HG03097 (cell line): ENCODE data around the gene NR6A1.

Experiments used
- ATAC-seq: cut with Tn5 transposase; IDR thresholded peaks from one replicate; pipeline ENCODE4 v1.9.1; 2021; ENCODE audit not compliant: unreplicated experiment, low FRiP score

NR6A1 gene

GRCh38 chr9:124797343-124798103 lies 26.4 kb upstream of the NR6A1 start:
- ATAC-seq: no peak

- ATAC-seq: no peak
Observed at GRCh38 chr9:124795881-124796431, 24.8 kb upstream of the NR6A1 start.

GRCh38 chr9:124794902-124795491 lies 23.9 kb upstream of the NR6A1 start:
- no peak for ATAC-seq

- no peak for ATAC-seq
Observed at GRCh38 chr9:124793015-124793541, 22.0 kb upstream of the NR6A1 start.

DNA sequence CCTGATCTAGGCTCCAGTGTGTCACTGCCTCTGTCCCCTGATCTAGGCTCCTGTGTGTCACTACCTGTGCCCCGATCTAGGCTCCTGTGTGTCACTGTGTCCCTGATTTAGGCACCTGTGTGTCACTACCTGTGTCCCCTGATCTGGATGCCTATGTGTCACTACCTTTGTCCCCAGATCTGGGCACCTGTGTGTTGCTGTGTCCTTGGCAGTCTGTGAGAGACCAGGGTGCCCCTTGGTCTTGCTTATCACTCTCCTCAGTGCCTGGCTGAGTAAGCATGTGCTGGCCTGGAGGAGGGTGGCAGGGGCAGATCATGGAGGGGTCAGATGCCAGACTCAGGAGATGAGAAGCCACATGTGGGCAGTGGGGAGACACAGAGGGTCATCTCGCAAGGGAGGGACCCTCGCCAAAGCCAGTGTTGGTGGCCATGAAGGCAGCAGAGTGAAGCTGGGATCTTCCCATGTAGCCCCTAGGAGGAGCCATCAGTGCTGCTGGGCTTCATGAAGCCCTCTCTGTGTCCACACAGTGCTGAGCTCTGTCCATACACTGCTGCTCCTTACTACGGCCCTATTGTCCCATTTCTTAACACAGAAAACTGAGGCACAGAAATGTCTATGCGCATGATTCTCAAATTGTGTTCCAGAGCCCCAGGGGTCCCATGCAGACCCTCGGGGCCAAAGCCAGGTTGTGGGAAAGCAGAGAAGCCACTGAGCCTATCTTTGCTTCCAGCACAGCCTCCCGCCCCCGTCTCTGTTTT lies 21.3 kb upstream of the NR6A1 start:
- ATAC-seq: no peak

DNA sequence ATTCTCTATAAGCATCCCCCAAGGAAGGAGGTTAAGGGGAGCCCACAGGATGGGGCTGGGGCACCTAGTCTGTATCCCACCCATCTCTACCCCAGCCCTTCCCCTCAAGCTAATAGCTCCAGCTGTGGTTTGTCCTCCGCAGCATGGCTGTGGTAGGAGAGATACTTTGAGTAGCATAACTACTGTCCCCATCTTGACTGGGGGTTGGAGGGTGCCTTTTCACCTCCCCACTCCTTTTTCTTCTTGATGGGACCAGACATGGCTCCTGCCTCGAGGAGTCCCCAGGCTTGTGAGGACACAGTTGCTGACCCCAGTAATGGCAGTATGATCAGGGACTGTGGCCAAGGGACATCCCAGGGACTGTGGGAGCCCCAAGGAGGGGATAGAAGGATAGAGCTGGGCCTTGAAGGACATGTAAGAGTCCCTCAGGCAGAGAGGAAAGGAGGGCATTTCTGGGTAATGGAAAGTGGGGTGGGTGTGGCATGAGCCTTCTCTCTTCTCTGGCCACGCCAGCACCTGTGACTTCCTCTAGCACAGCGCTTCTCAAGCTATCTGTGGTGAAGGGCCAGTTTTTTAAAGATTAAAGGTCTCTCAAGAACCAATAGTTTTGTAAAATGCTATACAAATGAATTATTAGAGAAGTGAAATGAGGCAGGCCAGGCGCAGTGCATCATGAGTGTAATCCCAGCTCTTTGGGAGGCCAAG lies 19.8 kb upstream of the NR6A1 start:
- no peak for ATAC-seq

- no peak for ATAC-seq
Observed at GRCh38 chr9:124790301-124790700, 19.2 kb upstream of the NR6A1 start.

DNA sequence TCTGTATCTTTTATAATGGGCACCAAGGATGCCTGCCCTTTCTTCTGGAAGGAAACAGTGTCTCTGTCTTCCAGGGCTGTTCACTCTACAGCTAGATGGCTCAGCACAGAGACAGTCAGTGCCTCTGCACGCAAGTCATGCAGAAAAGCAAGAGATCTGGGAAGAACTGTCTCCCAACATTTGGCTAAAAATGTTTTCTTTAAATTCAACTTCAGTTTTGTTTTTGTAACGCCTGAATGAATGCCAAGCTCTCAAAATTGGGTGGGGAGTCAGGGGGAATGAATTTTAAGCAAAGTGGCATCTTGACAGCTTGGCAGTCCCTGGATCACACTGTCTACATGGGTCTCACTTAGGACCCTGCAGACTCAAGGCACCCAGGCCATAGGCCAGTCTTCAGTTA lies 18.4 kb upstream of the NR6A1 start:
- no peak for ATAC-seq

DNA sequence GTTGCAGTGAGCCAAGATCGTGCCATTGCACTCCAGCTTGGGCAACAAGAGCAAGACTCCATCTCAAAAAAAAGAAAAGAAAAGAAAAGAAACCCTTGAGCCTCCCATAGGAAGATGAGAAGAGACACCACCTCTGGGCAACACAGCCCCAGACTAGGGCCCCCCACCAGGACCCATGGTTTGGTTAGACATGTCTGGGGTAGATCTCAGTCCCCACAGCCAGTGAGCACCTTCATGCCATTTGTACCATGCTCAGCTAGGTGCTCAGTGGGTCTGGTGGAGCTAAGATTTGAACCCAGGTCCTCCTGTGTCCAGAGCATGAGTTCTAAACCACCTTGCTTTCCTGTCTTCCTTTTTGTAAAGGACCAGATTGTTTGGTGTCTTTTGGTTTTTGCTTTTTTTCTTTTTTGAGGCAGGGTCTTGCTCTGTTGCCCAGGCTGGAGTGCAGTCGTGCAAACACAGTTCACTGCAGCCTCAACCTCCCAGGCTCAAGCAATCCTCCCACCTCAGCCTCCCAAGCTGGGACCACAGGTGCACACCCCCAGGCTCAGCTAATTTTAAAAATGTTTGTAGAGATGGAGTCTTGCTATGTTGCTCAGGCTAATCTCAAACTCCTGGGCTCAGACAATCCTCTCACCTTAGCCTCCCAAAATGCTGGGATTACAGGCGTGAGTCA lies 17.6 kb upstream of the NR6A1 start:
- no peak for ATAC-seq

DNA sequence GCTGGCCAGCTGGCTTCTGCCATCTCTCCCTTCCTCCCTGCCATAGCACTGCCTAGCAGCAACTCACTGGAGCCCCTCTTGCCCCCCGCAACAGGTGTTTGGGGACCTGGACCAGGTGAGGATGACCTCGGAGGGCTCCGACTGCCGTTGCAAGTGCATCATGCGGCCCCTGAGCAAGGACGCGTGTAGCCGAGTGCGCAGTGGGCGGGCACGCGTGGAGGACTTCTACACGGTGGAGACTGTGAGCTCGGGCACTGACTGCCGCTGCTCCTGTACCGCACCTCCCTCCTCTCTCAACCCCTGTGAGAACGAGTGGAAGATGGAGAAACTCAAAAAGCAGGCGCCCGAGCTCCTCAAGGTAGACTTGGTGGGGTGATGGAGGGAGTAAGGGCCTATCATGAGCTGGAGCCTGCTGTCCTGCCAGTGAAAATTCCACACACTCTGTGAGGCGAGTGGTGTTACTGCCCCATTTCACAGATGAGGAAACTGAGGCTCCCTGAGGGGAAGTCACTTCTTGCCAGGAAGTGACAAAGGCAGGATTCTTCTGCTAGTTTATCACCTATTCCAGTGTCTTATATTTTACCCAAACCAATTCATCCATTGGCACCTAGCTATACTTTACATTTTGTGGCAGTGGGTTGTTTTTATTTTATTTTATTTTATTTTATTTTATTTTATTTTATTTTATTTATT lies 15.9 kb upstream of the NR6A1 start:
- no peak for ATAC-seq

DNA sequence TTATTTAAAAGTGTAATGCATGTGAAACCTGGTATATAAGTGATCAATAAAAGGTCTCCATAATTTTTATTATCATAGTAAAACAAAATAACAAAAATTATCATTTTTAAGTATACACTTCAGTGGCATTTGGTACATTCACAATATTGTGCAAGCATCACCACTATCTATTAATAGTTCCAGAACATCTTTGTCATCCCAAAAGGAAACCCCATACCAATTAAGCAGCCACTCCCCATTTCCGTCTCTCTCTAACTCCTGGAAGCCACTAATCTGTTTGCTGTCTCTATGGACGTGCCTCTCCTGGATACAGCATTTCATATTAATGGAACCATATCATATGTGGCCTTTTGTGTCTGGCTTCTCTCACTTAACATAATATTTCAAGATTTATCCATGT lies 13.4 kb upstream of the NR6A1 start:
- ATAC-seq: no peak

- no peak for ATAC-seq
Observed at GRCh38 chr9:124783830-124784229, 12.7 kb upstream of the NR6A1 start.

DNA sequence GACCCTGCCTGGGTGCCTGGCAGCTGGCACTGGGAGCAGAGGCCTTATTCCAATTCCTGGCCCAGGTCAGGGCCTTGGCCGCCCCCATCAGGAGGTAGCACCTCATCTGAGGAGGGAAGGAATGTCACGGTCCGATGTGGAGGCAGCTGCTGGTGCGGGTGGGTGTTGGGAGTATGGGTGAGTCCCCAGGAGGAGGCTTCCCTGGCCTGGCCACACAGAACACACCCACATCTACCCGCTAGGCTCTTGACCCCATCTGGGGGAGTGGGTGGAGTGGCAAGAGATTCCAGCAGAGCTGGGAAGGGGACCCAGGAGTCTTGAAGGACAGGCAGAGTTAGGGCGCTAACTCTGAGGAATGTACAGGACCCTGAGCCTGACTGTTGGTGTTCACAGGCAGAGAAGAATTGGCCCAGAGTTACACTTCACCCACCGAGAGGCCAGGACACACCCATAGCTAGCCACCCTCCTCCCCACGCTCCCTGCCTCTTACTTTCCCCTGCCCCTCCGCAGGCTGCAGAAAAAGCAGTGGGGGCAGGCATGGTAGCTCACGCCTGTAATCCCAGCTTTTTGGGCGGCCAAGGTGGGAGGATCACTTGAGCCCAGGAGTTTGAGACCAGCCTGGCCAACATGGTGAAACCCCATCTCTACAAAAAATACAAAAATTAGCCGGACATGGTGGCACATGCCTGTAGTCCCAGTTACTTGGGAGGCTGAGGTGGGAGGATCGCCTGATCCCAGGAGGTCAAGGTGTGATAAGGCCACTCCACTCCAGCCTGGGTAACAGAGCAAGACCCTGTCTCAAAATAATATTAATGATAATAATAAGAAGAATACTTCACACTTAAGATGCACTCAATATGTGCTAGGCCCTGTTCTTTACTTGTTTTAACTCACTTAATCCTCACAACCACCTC lies 11.8 kb upstream of the NR6A1 start:
- ATAC-seq: no peak

- ATAC-seq: no peak
Observed at GRCh38 chr9:124781967-124782660, 11.0 kb upstream of the NR6A1 start.

DNA sequence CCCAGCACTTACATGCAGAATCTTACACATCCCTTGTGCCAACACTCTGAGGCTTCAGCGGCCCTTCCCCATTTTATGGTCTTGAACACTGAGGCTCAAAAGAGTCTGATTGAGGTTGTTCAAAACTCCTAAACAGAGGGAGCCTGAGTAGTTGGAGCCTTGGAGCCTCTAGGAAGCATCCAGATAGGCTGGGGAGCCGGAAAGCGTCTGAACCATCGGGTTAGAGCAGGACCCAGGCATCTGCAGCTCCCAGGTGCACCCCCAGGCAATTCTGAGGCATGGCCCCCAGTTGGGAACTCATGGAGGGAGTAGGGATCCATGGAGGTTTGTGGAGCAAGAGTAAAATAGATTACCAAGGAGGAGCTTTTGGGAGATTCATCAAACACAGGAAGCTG lies 9.6 kb upstream of the NR6A1 start:
- ATAC-seq: no peak

DNA sequence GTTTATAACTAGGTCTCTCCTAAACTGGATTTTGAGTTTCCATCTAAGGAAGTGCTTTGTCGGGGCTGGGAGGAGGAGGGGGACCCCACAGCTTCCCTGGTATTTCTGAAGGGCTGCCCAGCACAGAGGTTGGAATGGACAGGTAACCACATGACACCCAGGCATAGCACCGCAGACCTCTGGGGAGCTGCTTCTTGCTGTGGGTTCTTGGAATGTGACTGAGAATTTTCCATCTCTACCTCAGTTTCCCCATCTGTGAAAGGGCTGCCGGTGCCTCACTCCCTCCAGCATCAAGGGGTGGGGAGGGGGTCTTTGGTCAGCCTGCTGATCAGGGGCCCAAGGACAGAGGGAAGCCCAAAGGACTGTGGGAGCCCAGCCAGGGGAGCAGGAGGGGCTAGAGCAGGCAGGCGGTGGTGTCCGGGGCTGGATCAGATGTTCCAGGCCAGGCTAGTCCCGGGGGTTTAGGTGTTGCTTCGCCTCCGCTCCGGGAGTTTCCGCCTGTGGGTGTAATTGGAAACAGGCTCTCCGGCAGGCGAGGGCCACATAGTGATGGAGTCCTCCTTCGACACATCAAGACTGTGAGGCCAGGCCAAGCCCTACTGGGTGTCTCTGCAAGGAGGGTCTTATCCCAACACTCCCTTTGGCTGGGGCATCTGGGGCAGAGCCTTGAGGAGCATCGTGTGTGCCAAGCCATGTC lies 9.1 kb upstream of the NR6A1 start:
- no peak for ATAC-seq

GRCh38 chr9:124779368-124780059 lies 8.4 kb upstream of the NR6A1 start:
- no peak for ATAC-seq
